Measurements from ENCODE around the gene ARHGAP8. TPM values are rescaled to one million over a fixed set of nuclear protein-coding genes. Genes with fewer than 3 reads are reported as not detected.
"Not testable (repeated sequence)": the region's sequence is repeated elsewhere in the genome, so short reads cannot be mapped to it uniquely, and the experiment has no call there.

The ARHGAP8 gene
- total and polyA plus RNA-seq, 2 experiments from 2014 or later, result 24.0 to 50.4 TPM

GRCh38 chr22:44855855-44856254 is 103.5 kb downstream of the ARHGAP8 start:
- Histone ChIP-seq H3K9me2 (replicated peaks; ENCODE audit: insufficient read depth) (no peaks in the 10 kb centered on the region), H2AFZ (no peak overlapping the region), H3K9me3 (ENCODE audit: low read depth) (no peaks in the 10 kb centered on the region), H3K27me3 (no peaks in the 10 kb centered on the region), H3K4me2 (no peak overlapping the region), H4K20me1 (ENCODE audit: insufficient read depth, poor library complexity, severe bottlenecking) (no peaks in the 10 kb centered on the region), H3K27ac (no peak overlapping the region), H3K79me2 (no peaks in the 10 kb centered on the region), H3K4me1 (ENCODE audit: insufficient read depth) (no peaks in the 10 kb centered on the region), H3K4me3 (no peak overlapping the region), H3K36me3 (replicated peaks; ENCODE audit: insufficient read depth, low read depth) (no peaks in the 10 kb centered on the region)
- WGBS (ENCODE audit: low lambda C conversion rate, missing lambda C conversion rate), result 97% methylated on average over 5 of the region's 5 CpGs
- TF ChIP-seq EZH2phosphoT487 (IDR thresholded peaks at IDR 0.05; ENCODE audit: low read depth, severe bottlenecking, unreplicated experiment), result no peak
- no peak for TF ChIP-seq EZH2 (IDR thresholded peaks at IDR 0.05; ENCODE audit: borderline replicate concordance)
- TF ChIP-seq CTCF (IDR thresholded peaks at IDR 0.05; ENCODE audit: poor library complexity), result no peak
- no peak for DNase-seq (ENCODE audit: low spot score)

- not testable (repeated sequence) for H3K4me3 ChIP-seq
Measured at GRCh38 chr22:44858819-44859218, 106.4 kb downstream of the ARHGAP8 start.

GRCh38 chr22:44859641-44860040 is 107.3 kb downstream of the ARHGAP8 start:
- no peaks in the 10 kb centered on the region for H3K36me3 ChIP-seq (replicated peaks; ENCODE audit: insufficient read depth, low read depth)
- no peak overlapping the region for H3K4me3 ChIP-seq
- no peaks in the 10 kb centered on the region for H3K9me2 ChIP-seq (replicated peaks; ENCODE audit: insufficient read depth)
- H3K4me1 ChIP-seq (ENCODE audit: insufficient read depth), result no peaks in the 10 kb centered on the region
- no peak for DNase-seq (ENCODE audit: low spot score)
- H2AFZ ChIP-seq, result no peak overlapping the region
- 93% methylated on average over 13 of the region's 13 CpGs for WGBS (ENCODE audit: low lambda C conversion rate, missing lambda C conversion rate)
- H4K20me1 ChIP-seq (ENCODE audit: insufficient read depth, poor library complexity, severe bottlenecking), result no peaks in the 10 kb centered on the region
- no peak overlapping the region for H3K27ac ChIP-seq
- no peaks in the 10 kb centered on the region for H3K79me2 ChIP-seq
- H3K27me3 ChIP-seq, result no peaks in the 10 kb centered on the region
- H3K9me3 ChIP-seq (ENCODE audit: low read depth), result no peaks in the 10 kb centered on the region
- TF ChIP-seq EZH2 (IDR thresholded peaks at IDR 0.05; ENCODE audit: borderline replicate concordance) (no peak), EZH2phosphoT487 (IDR thresholded peaks at IDR 0.05; ENCODE audit: low read depth, severe bottlenecking, unreplicated experiment) (no peak)
- H3K4me2 ChIP-seq, result no peak overlapping the region

More at GRCh38 chr22:44858819-44859218, 106.4 kb downstream of the ARHGAP8 start:
- not testable (repeated sequence) for H4K20me1 ChIP-seq (ENCODE audit: insufficient read depth, poor library complexity, severe bottlenecking); H3K27ac ChIP-seq; H3K79me2 ChIP-seq; H3K9me2 ChIP-seq (replicated peaks; ENCODE audit: insufficient read depth); H3K4me1 ChIP-seq (ENCODE audit: insufficient read depth); H3K36me3 ChIP-seq (replicated peaks; ENCODE audit: insufficient read depth, low read depth); H3K4me2 ChIP-seq; H2AFZ ChIP-seq; H3K27me3 ChIP-seq; H3K9me3 ChIP-seq (ENCODE audit: low read depth); DNase-seq (ENCODE audit: low spot score)
- 70% methylated on average over 7 of the region's 7 CpGs for WGBS (ENCODE audit: low lambda C conversion rate, missing lambda C conversion rate)

- H3K9me2 ChIP-seq (replicated peaks; ENCODE audit: insufficient read depth), result no peaks in the 10 kb centered on the region
- no peaks in the 10 kb centered on the region for H3K9me3 ChIP-seq (ENCODE audit: low read depth)
- no peaks in the 10 kb centered on the region for H3K79me2 ChIP-seq
- no peaks in the 10 kb centered on the region for H3K36me3 ChIP-seq (replicated peaks; ENCODE audit: insufficient read depth, low read depth)
- no peaks in the 10 kb centered on the region for H3K4me1 ChIP-seq (ENCODE audit: insufficient read depth)
- WGBS (ENCODE audit: low lambda C conversion rate, missing lambda C conversion rate), result 89% methylated on average over 6 of the region's 6 CpGs
- no peak for DNase-seq (ENCODE audit: low spot score)
- H4K20me1 ChIP-seq (ENCODE audit: insufficient read depth, poor library complexity, severe bottlenecking), result no peaks in the 10 kb centered on the region
- no peak overlapping the region for H3K4me2 ChIP-seq
- H3K27me3 ChIP-seq, result no peaks in the 10 kb centered on the region
- H3K4me3 ChIP-seq, result no peak overlapping the region
- no peak for TF ChIP-seq CTCF (IDR thresholded peaks at IDR 0.05; ENCODE audit: poor library complexity)
- no peak overlapping the region for H2AFZ ChIP-seq
- H3K27ac ChIP-seq, result no peak overlapping the region
Measured at GRCh38 chr22:44860311-44860710, 107.9 kb downstream of the ARHGAP8 start.

Measured in hepatocyte (in vitro differentiated cells).